Measurements from ENCODE around the gene PDE4D.

The PDE4D gene

GRCh38 chr5:59039296-59040023 is 854.1 kb downstream of the PDE4D start:
- peak; percentile 87 for DNase-seq (ENCODE audit: low spot score)

GRCh38 chr5:59038798-59039295 is 854.7 kb downstream of the PDE4D start:
- no peak for DNase-seq (ENCODE audit: low spot score)

DNA sequence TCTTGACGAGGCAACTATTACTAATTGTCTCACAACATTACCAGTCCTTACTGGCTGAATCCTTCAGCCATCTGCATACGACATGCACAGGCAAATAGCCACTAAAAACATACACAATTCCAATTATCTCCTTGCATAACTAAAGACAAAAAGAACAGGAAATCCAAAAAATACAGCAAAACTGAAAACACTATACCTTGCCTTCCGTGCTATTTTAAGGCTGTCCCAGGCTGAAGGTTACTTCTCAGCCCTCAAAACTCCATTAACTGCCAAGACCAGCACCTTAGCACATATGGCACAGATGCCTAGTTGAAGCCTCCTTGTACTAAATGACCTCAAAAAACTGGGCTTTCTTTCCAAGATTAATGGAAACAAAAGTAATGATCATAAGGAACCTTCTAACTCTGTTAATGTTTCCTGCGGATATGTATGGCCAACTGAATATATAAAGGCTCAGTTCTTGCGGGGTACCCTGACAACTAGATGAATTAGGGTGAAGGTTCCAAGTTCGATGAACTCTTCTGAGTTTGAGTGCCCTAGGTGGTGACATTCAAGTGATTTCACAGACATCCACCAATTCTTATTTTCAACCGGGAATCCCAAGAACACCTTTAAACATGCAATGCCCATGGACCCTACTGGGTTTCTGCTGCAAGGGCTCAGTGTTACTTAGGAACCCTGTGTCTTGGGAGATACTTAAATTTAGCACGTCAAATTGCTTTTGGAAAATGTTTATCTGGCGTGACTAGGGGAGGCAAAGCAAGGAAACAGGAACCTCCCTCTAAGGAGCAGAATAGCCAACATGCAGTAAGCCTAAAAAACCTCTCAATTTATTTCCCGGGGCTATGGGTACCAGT is 855.4 kb downstream of the PDE4D start:
- no peak for DNase-seq (ENCODE audit: low spot score)

DNA sequence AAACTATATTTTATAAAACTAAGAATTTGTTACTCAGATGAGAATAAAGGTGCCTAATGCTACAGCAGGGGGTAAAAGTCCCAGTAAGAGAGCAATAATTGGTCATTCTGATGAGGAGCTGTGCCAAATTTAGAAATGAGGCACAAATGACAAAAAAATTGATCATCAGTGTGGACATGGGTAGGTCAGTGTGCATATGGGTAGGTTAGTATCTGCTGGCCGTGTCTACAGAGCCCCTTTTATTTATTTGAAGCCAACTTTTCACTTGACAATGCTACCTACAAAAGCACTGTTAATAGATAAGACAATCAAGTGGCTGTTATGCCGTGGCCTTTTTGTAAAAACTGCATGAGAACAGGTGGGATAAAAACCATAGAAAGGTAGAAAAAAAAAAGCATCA is 856.1 kb downstream of the PDE4D start:
- DNase-seq (ENCODE audit: low spot score), result no peak

DNA sequence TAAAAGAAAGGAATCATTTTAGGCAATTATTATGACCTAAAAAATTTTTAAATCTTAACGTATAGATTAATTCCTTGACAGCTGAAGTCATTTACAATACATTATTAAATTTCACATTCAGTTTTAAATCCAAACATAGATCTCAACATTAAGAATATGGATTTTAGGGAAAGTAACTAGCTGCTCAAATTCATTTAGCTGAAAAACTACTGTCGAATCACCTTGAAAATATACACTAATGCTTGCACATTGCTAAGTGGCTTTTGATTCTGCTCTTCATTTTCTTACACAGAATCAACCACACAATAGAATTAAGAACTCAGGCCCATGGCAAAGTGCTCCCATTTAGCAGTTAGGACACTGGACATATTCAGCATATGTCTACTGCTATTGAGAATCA is 856.5 kb downstream of the PDE4D start:
- DNase-seq (ENCODE audit: low spot score), result no peak

DNA sequence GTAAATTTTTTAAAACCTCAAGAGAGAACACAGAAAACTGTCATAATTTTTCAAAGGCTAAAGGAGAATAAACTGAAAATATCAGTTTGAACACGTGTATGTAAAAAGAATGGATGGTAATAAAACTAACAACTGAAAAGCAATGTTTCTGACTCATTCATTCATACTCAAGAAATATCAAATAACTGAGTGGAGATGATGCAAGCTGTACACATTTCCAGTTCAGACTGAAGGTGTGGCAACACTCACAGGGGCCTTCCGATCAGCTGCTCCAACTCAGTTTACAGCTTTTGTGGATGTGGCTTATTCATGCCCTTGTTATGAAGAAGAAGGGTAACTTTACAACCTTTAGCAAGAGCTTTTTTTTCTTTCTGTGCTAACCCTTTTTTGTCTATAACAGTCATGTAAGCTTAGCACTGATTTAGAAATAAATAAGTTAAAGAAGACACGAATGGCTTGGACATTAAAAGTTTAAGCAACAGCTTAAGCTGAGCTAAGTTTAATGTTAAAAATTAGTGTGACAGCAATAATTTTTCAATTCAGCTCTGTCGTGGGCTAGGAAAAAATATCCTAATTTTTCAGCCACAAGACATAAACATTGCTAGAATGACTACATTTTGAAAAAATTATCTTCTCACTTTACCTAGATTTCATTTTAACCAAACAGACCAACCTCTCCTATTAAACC is 857.1 kb downstream of the PDE4D start:
- peak; percentile 69 for DNase-seq (ENCODE audit: low spot score)

- DNase-seq (ENCODE audit: low spot score), result no peak
Measured at GRCh38 chr5:59035681-59036080, 857.8 kb downstream of the PDE4D start.

DNA sequence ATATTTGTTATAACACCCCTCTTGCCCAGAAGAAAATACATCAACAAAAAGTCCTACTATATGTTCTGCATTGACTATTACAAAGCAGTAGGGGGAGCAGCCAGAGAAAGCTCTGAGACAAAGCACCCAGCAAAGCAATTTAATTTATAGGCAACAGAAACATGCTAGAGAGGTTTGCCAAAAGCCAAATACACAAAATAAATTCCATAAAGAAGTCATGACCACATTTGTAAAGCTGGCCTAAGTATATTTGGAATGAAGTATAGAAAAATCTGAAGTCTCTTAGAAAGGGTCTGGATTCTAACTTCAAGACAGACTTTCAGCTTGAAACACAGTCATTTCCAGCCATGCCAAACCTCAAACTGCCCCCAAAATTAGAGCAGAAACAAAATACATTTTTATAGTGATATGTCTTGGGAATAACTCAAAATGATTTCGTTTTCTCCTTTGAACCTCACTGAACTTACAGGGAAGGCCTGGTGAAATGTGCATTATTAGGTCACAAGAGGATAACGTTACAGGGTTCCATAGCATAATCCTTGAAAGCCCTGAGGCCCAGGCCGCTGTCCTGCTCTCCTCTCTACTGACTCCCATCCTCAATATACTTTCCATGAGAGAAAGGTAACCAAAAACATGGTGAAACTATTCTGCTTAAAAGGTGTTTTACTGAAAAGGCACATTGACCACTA is 858.9 kb downstream of the PDE4D start:
- DNase-seq (ENCODE audit: low spot score), result peak; percentile 59

DNA sequence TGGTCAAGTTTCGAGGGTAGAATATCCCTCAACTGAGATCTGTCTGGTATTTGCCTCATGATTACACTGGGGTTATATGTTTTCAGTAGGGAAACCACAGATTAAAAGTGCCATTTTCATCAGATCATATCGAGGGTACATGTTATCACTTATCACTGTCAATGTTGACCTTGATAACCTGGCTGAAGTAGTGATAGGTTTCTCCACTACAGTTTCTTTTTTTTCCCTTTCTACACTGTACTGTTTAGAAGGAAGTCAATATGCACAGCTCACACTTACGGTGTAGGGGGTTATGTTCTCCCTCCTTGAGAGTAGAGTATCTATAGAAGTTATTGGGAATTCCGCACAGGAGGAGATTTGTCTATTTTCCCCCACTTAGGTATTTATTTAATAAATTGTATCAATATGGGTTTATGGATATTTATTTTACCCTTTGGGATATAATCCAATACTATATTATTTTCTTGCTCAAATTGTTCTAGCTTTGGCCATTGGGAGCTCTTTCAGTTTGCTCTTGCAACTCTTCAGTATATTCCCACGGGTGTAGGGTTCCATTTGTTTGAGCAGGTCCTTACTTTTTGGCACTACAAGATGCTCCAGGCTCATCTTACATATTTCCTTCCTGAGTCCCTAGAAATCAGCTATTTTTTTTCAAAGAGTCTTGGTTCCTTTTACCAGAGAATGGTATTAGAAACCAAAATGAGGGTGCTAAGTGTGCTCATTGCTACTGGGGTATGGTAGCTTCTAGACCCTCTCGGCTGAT is 866.2 kb downstream of the PDE4D start:
- no peak for DNase-seq (ENCODE audit: low spot score)

DNA sequence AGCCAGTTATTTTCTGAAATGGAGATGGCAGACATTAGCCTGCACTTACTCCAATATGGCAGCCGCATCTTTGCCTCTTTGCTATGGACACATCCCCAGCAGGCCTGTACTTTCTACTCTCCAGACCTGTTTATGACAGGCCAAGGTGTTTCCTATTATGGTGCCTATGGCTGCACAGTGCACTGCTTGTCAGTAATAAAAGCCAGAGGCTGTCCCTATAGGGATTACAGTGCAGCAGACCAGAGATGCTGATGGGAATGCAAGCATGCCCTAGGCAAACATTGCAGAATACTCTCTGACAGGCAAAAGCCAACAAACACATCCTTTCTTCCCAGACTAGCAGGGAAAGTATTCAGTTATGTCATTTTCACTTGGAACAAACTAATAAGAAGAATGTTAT is 867.8 kb downstream of the PDE4D start:
- no peak for DNase-seq (ENCODE audit: low spot score)

DNA sequence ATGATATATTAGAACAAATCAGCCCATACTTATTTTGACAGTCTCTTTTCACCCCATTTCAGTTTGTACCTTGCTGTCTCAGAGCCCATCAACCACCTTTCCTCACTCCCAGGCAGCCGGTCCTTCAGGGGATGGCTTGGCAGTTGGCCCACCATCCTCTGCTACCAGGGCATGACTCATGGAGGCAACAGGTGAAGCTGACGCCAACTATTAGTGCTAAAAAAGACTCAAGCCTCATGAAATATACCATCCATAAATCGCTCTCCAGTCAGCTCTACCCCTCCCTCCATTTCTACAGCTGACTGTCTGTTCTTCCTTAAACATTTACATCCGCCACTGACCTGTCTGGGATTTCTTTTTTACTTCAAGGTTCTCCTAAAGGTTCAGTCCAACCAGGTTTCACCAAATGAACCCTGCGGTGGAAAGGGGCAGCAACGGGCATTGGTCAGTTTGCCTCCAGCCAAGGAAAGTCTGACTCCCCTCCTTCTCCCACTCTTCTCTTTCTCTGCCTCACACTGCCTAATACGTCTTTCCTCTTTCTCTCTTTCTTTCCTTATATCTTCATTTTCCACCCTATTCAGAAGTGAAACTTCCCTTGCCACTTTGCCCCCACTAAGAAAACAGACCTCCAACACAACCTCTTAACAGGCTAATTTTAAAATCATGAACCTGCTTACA is 871.5 kb downstream of the PDE4D start:
- no peak for DNase-seq (ENCODE audit: low spot score)

- no peak for DNase-seq (ENCODE audit: low spot score)
Measured at GRCh38 chr5:59021286-59021673, 872.2 kb downstream of the PDE4D start.

DNA sequence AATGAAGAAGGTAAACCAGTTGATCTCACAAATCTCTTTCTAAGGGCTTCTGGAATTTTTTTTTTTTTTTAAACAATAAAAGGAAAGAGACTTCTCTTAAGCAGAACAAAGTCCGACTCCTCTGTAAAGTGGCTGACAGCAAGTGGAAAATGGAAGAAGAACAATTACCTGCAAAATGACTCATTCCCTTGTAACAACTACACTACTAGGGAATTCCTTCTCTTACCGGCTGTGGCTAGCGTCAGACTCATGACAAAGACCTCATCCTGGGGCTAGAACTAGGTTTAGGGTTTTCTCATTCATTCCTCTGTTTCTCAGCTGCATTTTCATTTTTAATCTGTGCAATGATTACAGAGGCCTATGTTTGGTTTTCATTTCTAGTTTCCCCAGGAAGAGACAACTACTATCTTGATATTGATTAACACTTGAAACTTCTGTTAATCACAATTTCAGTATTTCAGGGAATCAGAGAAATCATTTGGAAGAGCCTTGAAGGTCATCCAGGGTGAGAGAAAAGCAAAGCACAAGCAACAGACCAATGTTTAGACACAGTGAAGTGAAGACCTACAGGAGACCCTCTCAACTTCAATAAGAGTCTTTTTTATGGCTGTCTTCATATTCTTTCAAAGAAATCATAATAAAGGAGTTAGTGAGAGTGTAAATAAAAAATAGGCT is 872.8 kb downstream of the PDE4D start:
- DNase-seq (ENCODE audit: low spot score), result peak; percentile 35

DNA sequence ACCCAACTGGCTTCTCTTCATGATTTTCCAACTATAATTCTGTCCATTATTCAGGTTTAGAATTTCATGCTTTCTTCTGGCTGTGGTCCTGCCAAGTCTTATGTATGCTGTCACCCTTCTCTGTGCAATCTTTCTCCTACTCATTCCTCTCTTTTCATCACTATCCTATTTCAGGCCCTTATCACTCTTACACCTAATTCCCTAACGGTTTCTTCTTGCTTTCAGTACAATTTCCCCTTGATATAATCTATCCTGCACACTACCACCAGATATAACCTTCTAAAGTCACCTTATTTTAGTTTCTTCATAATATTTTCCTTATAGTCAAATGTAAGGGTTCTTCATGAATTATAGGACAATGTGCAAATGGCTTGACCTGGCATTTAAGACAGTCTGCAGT is 874.4 kb downstream of the PDE4D start:
- no peak for DNase-seq (ENCODE audit: low spot score)

GRCh38 chr5:59016925-59017324 is 876.6 kb downstream of the PDE4D start:
- DNase-seq (ENCODE audit: low spot score), result no peak

- DNase-seq (ENCODE audit: low spot score), result no peak
Measured at GRCh38 chr5:59008816-59009473, 884.6 kb downstream of the PDE4D start.

GRCh38 chr5:59007460-59008063 is 886.0 kb downstream of the PDE4D start:
- DNase-seq (ENCODE audit: low spot score), result peak; percentile 15

DNA sequence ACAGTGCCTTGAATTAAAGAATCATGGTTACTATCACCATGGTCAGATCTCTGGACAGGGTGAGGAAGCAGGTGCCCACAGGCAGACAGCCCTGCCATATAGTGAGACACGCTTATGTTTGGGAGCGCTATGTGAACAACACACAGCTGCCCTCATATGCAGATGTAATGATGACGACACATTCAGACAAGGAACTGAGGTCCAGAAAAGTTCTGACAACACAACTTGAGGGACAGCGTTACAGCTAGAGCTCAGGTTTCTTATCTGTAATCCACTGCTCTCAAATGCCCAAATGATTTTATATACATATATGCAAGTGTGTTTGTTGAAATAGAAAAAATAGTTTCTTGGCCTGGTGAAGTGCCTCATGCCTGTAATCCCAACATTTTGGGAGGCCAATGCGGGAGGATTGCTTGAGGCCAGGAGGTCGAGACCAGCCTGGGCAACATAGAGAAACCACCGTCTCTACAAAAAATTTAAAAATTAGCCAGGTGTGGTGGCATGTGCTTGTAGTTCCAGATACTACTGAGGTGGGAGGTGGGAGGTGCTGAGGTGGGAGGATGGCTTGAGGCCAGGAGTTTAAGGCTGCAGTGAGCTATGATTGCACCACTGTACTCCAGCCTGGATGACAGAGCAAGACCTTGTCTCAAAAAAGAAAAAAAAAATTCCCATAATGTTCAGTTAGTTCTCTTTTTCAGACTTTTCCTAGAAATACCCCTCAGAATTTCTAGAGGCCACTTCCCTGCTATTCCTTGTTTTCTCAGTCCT is 887.4 kb downstream of the PDE4D start:
- DNase-seq (ENCODE audit: low spot score), result no peak
